ENCODE measurements around the gene MMAB. TPM values are rescaled to one million over a fixed set of nuclear protein-coding genes. Genes with fewer than 3 reads are reported as not detected.

The MMAB gene
- total RNA-seq, 1 donor from 2014 or later = 27.7 TPM

- H3K4me1 ChIP-seq = no peaks in the 10 kb centered on the region
- TF ChIP-seq CTCF (IDR thresholded peaks at IDR 0.05) = no peak
- no peak for TF ChIP-seq POLR2AphosphoS5 (IDR thresholded peaks at IDR 0.05; ENCODE audit: insufficient read depth in 1 of 2, low read depth in 1 of 2)
- TF ChIP-seq POLR2A (IDR thresholded peaks at IDR 0.05) = no peak
- H3K9me3 ChIP-seq = no peaks in the 10 kb centered on the region
- no peak overlapping the region for H3K4me3 ChIP-seq
- H3K27ac ChIP-seq = no peak overlapping the region
- peaks cover 0 to 36% of the 10 kb centered on the region in 2 donors for H3K36me3 ChIP-seq
- no peaks in the 10 kb centered on the region for H3K27me3 ChIP-seq
- DNase-seq (ENCODE audit: extremely low spot score in 2 of 2) = no peak
- intact Hi-C loops (cut with DNase I) = no loop called here
Measured at GRCh38 chr12:109535863-109536250, 37.4 kb downstream of the MMAB start.

GRCh38 chr12:109535231-109535862 is 38.0 kb downstream of the MMAB start:
- intact Hi-C loops (cut with DNase I) = no loop called here
- TF ChIP-seq CTCF (IDR thresholded peaks at IDR 0.05) (no peak), POLR2AphosphoS5 (IDR thresholded peaks at IDR 0.05; ENCODE audit: insufficient read depth in 1 of 2, low read depth in 1 of 2) (no peak), POLR2A (IDR thresholded peaks at IDR 0.05) (no peak)
- no peak overlapping the region for H3K27ac ChIP-seq
- no peaks in the 10 kb centered on the region for H3K4me1 ChIP-seq
- H3K4me3 ChIP-seq = no peak overlapping the region
- H3K36me3 ChIP-seq = peaks cover 0 to 41% of the 10 kb centered on the region in 2 donors
- H3K9me3 ChIP-seq = no peaks in the 10 kb centered on the region
- DNase-seq (ENCODE audit: extremely low spot score in 2 of 2) = no peak
- no peaks in the 10 kb centered on the region for H3K27me3 ChIP-seq

GRCh38 chr12:109534456-109534855 is 38.8 kb downstream of the MMAB start:
- H3K4me1 ChIP-seq = no peaks in the 10 kb centered on the region
- H3K27me3 ChIP-seq = no peaks in the 10 kb centered on the region

GRCh38 chr12:109533487-109533740 is 39.9 kb downstream of the MMAB start:
- intact Hi-C loops (cut with DNase I) = no loop called here
- no peak for TF ChIP-seq POLR2A (IDR thresholded peaks at IDR 0.05)
- no peak for TF ChIP-seq POLR2AphosphoS5 (IDR thresholded peaks at IDR 0.05; ENCODE audit: insufficient read depth in 1 of 2, low read depth in 1 of 2)
- TF ChIP-seq CTCF (IDR thresholded peaks at IDR 0.05) = no peak
- Histone ChIP-seq H3K36me3 (peaks cover 0 to 58% of the 10 kb centered on the region in 2 donors), H3K27ac (no peak overlapping the region), H3K4me3 (no peak overlapping the region), H3K27me3 (no peaks in the 10 kb centered on the region), H3K4me1 (no peaks in the 10 kb centered on the region), H3K9me3 (no peaks in the 10 kb centered on the region)
- DNase-seq (ENCODE audit: extremely low spot score in 2 of 2) = no peak

More at GRCh38 chr12:109534456-109534855, 38.8 kb downstream of the MMAB start:
- TF ChIP-seq POLR2AphosphoS5 (IDR thresholded peaks at IDR 0.05; ENCODE audit: insufficient read depth in 1 of 2, low read depth in 1 of 2) (no peak), POLR2A (IDR thresholded peaks at IDR 0.05) (no peak), CTCF (IDR thresholded peaks at IDR 0.05) (no peak)
- Histone ChIP-seq H3K36me3 (peaks cover 0 to 50% of the 10 kb centered on the region in 2 donors), H3K27ac (no peak overlapping the region), H3K4me3 (no peak overlapping the region), H3K9me3 (no peaks in the 10 kb centered on the region)
- intact Hi-C loops (cut with DNase I) = no loop called here
- DNase-seq (ENCODE audit: extremely low spot score in 2 of 2) = no peak

- H3K9me3 ChIP-seq = no peaks in the 10 kb centered on the region
- H3K4me1 ChIP-seq = no peaks in the 10 kb centered on the region
- TF ChIP-seq CTCF (IDR thresholded peaks at IDR 0.05) (no peak), POLR2A (IDR thresholded peaks at IDR 0.05) (no peak), POLR2AphosphoS5 (IDR thresholded peaks at IDR 0.05; ENCODE audit: insufficient read depth in 1 of 2, low read depth in 1 of 2) (no peak)
- no peaks in the 10 kb centered on the region for H3K27me3 ChIP-seq
- peaks cover 0 to 63% of the 10 kb centered on the region in 2 donors for H3K36me3 ChIP-seq
- no peak for DNase-seq (ENCODE audit: extremely low spot score in 2 of 2)
- intact Hi-C loops (cut with DNase I) = no loop called here
- H3K27ac ChIP-seq = no peak overlapping the region
- no peak overlapping the region for H3K4me3 ChIP-seq
Measured at GRCh38 chr12:109532721-109533486, 40.4 kb downstream of the MMAB start.

Measured in vagina (tissue), 2 donors.